Rectal smooth muscle tissue (tissue), 1 donor: ENCODE results near the gene NAXD.
"Not testable (repeated sequence)": the region's sequence is repeated elsewhere in the genome, so short reads cannot be mapped to it uniquely, and the experiment has no call there.

Source experiments
- H3K27ac ChIP-seq: one replicate; pipeline ENCODE4 v1.7.0; 2013; ENCODE audit warnings: low read depth, low read length, inconsistent platforms
- H3K27me3 ChIP-seq: one replicate; pipeline ENCODE4 v1.7.0; 2013; ENCODE audit warnings: low read length; ENCODE audit not compliant: control insufficient read depth, insufficient read depth
- H3K36me3 ChIP-seq: one replicate; pipeline ENCODE4 v1.7.0; 2013; ENCODE audit warnings: low read length; ENCODE audit not compliant: control insufficient read depth, insufficient read depth
- H3K4me1 ChIP-seq: one replicate; pipeline ENCODE4 v1.7.0; 2013; ENCODE audit warnings: low read length; ENCODE audit not compliant: control insufficient read depth, insufficient read depth
- H3K4me3 ChIP-seq: one replicate; pipeline ENCODE4 v1.7.0; 2013; ENCODE audit warnings: low read length
- H3K9ac ChIP-seq: one replicate; pipeline ENCODE4 v1.7.0; 2013; ENCODE audit warnings: low read length

NAXD gene

GRCh38 chr13:110605132-110605531, 10.2 kb upstream of the NAXD start:
- Histone ChIP-seq H3K27me3 (no peaks in the 10 kb centered on the region), H3K36me3 (no peaks in the 10 kb centered on the region)

DNA sequence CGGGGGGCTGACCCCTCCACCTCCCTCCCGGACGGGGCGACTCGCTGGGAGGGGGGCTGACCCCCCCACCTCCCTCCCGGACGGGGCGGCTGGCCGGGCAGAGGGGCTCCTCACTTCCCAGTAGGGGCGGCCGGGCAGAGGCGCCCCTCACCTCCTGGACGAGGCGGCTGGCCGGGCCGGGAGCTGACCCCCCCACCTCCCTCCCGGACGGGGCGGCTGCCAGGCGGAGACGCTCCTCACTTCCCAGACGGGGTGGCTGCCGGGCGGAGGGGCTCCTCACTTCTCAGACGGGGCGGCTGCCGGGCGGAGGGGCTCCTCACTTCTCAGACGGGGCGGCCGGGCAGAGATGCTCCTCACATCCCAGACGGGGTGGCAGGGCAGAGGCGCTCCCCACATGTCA, 9.1 kb upstream of the NAXD start:
- H3K27me3 ChIP-seq, H3K36me3 ChIP-seq, H3K9ac ChIP-seq, H3K27ac ChIP-seq, H3K4me1 ChIP-seq, H3K4me3 ChIP-seq: not testable (repeated sequence)

More at GRCh38 chr13:110605132-110605531, 10.2 kb upstream of the NAXD start:
- no peak overlapping the region for H3K27ac ChIP-seq
- no peak overlapping the region for H3K9ac ChIP-seq
- H3K4me3 ChIP-seq: no peak overlapping the region
- no peaks in the 10 kb centered on the region for H3K4me1 ChIP-seq

DNA sequence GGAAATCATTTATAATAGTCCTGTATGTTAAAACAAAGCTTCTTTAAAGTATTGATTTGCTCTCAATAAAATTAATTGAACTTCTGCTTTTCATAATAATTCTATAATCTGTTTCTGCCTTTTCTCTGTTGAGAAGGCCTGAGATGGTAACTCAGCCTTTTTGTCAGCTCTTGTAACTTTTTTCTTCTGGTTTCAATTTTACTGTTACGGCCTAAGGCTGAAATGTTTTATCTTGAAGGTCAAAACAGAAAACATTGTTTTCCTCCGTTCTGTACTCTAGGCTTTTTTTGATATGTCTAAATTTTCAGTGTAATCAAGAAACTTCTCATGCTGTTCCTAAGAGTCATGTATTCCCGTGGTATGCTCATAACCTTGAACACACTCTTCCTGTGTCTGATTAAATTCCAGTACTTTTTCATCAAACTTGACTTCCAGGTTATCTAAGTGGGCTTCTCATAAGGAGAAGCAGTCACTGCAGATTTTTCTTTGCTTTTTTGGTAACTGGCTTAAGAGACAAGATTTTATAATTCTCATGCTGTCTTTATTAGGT, 7.6 kb upstream of the NAXD start:
- Histone ChIP-seq H3K27ac (no peak overlapping the region), H3K4me1 (no peaks in the 10 kb centered on the region), H3K4me3 (no peak overlapping the region), H3K36me3 (no peaks in the 10 kb centered on the region), H3K9ac (no peak overlapping the region), H3K27me3 (no peaks in the 10 kb centered on the region)

GRCh38 chr13:110610955-110611595, 4.3 kb upstream of the NAXD start:
- no peak overlapping the region for H3K4me3 ChIP-seq
- H3K9ac ChIP-seq: no peak overlapping the region
- no peaks in the 10 kb centered on the region for H3K36me3 ChIP-seq
- H3K27ac ChIP-seq: no peak overlapping the region
- H3K4me1 ChIP-seq: no peaks in the 10 kb centered on the region
- H3K27me3 ChIP-seq: no peaks in the 10 kb centered on the region

DNA sequence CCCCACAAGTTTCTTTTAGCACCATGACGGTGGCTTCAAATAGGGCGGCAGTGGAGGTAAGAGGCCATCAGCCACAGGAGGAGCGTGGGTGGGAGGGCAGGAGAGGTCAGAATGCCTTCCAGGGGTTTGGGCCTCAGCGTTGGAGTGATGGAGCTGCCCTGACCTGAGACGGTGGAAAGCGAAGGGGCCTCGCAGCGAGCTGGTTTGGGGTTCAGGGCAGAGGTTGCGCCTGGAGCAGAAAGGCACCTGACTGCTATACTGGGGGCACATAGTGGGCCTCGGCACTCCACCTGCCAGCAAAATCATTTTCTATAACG, 382 bp upstream of the NAXD start:
- peak overlapping the region; percentile 98 for H3K27ac ChIP-seq
- H3K27me3 ChIP-seq: no peaks in the 10 kb centered on the region
- H3K4me1 ChIP-seq: peaks cover 20% of the 10 kb centered on the region
- H3K4me3 ChIP-seq: peak overlapping the region; percentile 88
- H3K9ac ChIP-seq: no peak overlapping the region
- H3K36me3 ChIP-seq: no peaks in the 10 kb centered on the region

DNA sequence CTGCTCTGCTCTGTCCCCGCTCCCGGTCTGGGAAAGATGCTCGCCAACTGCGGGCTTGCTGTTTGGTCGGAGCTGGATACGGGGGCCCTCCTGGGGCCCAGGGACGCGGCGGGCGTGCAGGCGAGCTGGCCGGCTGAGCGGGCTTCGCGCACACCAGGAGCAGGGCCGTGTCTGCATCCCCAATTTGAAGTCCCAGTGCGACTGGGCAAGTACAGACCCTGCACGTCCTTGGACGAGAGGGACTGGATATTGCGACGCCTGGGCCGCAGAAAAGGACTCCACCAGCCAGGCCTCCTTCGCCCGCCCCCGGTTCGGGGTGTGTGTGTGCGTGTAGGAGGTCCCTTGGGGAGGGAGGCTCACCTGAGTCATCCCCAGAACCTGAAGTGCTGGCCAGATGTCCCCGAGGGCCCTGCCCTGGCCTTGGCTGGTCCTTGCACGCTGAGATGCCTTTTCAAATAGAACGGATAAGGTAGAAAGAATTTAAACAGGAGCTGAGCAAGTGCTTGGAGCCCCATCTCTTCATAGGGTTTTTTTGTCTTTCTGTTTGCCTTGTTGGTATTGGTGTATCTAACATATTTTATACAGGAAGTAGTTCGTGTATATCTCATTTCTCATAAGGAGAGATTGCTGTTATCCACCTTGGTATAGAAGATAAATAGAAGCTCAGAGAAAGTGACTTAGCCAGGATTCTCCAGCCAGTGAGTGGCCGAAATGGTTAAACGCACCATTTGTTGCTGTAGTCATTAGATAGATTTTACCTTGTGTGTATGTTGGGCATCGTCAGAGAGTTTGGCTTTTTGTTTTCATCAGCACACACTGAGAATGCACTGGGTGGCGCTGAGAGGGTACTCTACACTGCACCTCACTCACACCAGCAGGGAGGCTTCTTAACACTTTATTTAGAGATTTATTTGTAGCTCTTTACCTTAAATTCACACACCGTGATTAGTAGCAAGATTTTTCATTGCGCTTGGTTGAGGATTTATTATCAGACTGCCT, 1.1 kb downstream of the NAXD start:
- H3K4me3 ChIP-seq: peak overlapping the region; percentile 88
- peak overlapping the region; percentile 98 for H3K27ac ChIP-seq
- H3K27me3 ChIP-seq: no peaks in the 10 kb centered on the region
- H3K4me1 ChIP-seq: peaks cover 25% of the 10 kb centered on the region
- H3K9ac ChIP-seq: peak overlapping the region; percentile 70
- no peaks in the 10 kb centered on the region for H3K36me3 ChIP-seq

- peaks cover 25% of the 10 kb centered on the region for H3K4me1 ChIP-seq
- H3K9ac ChIP-seq: no peak overlapping the region
- no peaks in the 10 kb centered on the region for H3K27me3 ChIP-seq
- peak overlapping the region; percentile 98 for H3K27ac ChIP-seq
- H3K36me3 ChIP-seq: no peaks in the 10 kb centered on the region
- peak overlapping the region; percentile 88 for H3K4me3 ChIP-seq
Measured at GRCh38 chr13:110617321-110618072, 2.2 kb downstream of the NAXD start.

DNA sequence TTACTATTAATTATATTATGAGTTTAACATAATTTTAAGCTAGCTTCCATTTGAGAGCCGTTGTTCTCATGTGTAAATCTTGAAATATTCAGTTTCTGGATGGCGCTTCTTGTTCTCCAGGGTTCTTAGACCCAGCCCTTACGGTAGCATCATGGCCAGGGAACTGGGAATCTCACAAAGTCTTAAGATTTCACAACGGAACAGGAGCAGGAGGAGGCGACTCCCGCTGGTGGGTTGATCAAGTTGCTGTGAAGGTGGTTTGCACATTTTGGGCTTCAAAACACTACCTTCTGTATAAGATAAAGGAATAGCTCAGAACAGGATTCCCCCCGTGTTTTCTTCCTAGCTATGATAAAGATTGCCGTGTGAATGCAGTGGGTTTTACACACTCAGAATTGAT, 2.8 kb downstream of the NAXD start:
- Histone ChIP-seq H3K4me3 (no peak overlapping the region), H3K36me3 (no peaks in the 10 kb centered on the region), H3K27me3 (no peaks in the 10 kb centered on the region), H3K9ac (no peak overlapping the region), H3K27ac (peak overlapping the region; percentile 98), H3K4me1 (peaks cover 25% of the 10 kb centered on the region)

DNA sequence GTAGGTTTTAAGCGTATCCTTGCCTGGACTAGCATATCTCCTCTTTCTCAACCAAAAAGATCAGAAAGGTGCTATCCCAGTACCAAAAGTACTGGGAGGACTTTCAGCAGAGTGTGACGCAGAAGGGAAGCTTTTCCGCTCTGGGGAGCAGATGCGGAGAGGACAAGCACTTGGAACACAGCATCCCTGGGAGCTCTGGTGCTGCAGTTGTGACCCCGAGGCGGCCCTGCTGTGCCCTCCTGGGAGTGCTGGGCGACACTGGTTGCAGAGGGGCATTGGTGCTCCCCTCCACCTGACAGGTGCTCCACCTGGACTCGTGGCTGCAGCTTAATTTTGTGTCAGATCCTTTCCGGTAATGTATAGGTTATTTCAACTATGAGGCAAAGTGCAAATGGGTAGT, 3.4 kb downstream of the NAXD start:
- Histone ChIP-seq H3K4me3 (no peak overlapping the region), H3K27ac (peak overlapping the region; percentile 98), H3K36me3 (no peaks in the 10 kb centered on the region), H3K27me3 (no peaks in the 10 kb centered on the region), H3K4me1 (peaks cover 25% of the 10 kb centered on the region), H3K9ac (no peak overlapping the region)

DNA sequence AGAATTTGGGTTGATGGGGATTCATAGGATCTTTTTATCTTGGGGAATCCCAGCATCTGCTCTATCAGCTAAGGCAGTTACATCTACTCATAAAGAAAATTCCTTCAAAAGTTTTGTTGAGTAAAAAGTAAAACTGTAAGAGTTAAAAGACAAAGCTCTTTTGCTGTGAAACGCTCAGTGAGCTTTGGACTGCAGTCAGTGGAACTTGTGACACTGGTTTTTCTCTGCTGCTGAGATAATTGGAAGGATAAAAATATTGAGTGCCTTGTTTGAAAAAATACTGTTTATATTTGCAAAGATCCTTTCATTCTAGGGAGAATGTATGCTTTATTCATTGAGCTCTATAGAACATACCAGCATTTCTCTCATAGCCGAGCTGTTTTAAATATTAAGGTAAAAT, 5.3 kb downstream of the NAXD start:
- no peaks in the 10 kb centered on the region for H3K27me3 ChIP-seq
- no peak overlapping the region for H3K9ac ChIP-seq

GRCh38 chr13:110624766-110625756, 9.7 kb downstream of the NAXD start:
- H3K4me3 ChIP-seq: no peak overlapping the region
- H3K4me1 ChIP-seq: peaks cover 24% of the 10 kb centered on the region
- no peaks in the 10 kb centered on the region for H3K27me3 ChIP-seq
- peaks cover 7% of the 10 kb centered on the region for H3K36me3 ChIP-seq
- peak overlapping the region; percentile 10 for H3K27ac ChIP-seq
- H3K9ac ChIP-seq: no peak overlapping the region

More for the DNA sequence above, 5.3 kb downstream of the NAXD start:
- Histone ChIP-seq H3K36me3 (no peaks in the 10 kb centered on the region), H3K27ac (no peak overlapping the region), H3K4me3 (no peak overlapping the region), H3K4me1 (peaks cover 25% of the 10 kb centered on the region)
